Measurements from ENCODE around the gene EIF1AD.

The EIF1AD gene

DNA sequence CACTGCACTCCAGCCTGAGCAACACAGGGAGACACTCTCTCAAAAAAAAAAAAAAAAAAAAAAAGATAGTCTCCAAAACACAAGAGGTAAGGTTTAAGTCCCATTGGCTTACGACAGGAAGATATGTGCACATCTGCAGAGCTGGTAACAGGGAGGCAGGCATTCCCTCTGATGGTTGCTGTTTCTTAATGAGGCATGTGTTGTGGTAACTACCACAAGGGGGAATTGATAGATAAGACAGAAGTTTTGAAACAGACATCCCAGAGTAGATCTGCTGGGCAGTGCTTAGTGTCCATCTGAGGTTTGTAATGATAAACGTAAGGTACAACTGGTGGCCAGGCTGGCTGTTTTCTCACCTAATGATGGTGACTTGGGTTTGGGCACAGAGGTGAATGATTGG is 4.7 kb downstream of the EIF1AD start:
- no peak for DNase-seq

DNA sequence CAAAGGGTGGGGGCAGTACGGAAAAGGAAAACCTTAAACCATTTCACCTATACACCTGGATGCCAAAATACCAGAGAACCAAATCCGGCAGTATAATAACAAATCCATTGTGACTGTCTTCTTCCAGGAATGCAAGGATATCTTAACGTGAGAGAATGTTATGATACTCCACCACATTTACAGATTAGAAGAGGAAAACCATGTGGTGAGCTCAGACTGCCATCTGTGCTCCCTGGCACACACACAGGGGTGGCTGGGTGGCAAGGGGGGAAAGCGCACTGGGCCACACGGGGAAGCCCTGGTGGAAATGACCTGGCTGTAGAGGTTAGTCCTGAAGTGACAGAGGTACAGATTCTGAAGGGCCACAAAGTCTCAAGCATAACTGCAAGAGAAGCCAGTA is 9.9 kb downstream of the EIF1AD start:
- DNase-seq, result no peak

DNA sequence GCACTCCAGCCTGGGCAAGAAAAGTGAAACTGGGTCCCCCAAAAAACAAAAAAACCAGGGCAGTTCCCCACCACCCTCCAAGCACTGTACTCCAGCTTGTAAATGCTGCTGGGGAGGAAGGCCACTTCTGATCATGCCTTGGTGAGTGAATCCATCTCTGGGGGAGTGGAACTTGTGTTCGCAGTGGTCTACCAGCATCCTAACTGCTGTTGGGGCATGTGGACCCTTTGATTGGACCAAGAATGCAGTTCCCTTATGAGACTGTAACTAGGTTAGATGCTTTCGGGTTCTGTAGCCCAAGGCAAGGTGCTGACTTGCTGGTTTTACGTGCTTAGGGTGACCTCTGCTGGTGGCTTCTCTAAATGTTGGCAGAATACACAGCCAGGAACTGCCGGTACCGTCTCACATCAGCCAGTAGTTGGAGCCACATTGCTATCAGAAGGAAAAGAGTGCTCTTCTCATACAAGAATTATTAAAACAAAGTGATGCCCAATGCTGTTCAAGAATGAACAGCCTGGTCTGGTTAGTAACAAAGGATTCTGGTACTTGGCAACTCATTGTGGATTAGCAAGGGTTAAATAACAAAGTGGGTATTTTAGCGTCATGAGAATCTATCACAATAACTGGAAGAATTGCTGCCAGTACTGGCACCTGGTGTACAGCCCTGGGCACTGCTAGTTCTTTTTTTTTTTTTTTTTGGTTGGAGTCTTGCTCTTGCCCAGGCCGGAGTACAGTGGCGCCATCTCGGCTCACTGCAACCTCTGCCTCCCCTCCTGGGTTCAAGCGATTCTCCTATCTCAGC is 13.0 kb downstream of the EIF1AD start:
- peak; percentile 87 to 93 for DNase-seq

GRCh38 chr11:65987336-65987735 is 14.6 kb downstream of the EIF1AD start:
- no peak for DNase-seq

DNA sequence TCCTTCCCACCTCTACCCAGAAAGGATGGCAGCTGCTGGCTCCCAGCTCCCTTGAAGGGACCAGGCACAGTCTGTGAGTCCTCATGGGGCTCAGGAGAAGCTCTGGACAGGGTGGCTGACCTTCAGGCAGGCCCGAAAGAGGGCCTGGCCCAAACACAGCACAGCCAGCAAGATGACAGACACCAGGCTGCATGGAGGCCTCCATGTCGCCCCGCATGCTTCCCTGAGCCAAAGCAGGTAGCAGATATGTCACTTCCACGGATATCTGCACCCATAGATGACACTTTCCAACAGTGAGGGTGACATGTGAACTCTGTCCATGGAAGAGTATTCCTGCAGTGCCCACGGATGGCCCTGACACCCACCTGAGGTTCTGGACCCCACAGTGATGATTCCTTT is 18.4 kb downstream of the EIF1AD start:
- DNase-seq, result no peak

- DNase-seq, result no peak
Measured at GRCh38 chr11:65982824-65983588, 19.0 kb downstream of the EIF1AD start.

- DNase-seq, result no peak
Measured at GRCh38 chr11:65981972-65982823, 19.8 kb downstream of the EIF1AD start.

DNA sequence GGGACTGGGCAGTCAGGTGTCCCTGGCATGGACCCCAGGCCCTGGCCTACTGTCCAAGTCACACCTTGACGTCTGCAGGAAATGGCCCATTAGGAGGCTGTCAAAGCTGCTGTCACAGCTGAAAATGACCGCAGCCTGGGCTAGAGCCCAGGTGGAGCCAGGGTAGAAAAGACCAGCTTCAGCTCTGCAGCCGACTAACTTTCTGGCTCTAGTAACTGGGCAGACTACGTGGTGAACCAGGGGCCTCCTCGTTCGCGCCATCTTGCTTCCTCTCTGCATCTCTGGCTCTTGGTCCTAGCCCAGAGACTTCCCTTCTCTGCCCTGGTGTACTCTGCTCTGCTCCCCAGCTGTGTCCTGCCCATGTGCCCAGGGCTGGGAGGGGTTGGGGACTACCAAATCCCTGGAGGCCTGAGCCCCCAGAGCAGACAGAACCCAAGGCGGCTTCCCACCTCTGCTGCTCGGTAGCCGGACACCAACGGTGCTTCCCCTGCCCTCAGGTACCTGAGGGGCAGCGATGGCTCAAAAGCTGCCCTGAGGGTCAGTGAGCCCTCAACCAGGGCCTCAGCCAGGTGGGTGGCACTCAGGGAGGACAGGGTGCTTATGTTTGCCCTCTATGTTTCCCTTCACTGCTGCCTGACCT is 20.7 kb downstream of the EIF1AD start:
- DNase-seq, result no peak

GRCh38 chr11:65979261-65979759 is 22.6 kb downstream of the EIF1AD start:
- DNase-seq, result no peak

DNA sequence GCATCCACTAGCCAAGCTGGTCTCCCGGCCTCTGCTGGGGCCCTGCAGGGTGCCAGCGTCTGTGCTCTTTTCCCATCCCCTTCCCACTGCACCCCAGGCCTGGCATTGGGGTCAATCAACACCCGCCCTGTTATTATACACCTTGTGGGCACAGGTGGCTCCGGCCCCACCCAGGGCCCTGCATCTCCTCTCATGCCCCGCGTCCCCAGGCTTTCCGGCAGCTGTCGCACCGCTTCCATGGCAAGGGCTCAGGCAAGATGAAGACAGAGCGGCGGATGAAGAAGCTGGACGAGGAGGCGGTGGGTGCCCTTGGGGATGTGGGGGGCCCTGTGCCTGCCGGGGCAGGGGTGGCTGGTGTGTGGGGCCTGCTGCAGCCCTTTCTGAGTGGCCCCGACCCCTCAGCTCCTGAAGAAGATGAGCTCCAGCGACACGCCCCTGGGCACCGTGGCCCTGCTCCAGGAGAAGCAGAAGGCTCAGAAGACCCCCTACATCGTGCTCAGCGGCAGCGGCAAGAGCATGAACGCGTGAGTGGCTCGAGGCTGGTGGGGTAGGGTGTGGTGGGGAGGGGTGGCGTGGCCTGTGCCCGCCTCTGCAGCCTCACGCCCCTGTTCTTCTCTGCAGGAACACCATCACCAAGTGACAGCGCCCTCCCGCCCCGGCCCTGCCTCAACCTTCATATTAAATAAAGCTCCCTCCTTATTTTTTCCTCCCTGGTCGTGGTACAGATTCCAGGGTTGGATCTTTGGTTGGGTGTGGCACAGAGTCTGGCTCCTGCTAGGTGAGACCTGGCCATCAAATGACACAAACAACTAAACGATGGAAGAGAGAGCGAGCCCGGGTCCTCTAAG is 23.3 kb downstream of the EIF1AD start:
- no peak for DNase-seq

DNA sequence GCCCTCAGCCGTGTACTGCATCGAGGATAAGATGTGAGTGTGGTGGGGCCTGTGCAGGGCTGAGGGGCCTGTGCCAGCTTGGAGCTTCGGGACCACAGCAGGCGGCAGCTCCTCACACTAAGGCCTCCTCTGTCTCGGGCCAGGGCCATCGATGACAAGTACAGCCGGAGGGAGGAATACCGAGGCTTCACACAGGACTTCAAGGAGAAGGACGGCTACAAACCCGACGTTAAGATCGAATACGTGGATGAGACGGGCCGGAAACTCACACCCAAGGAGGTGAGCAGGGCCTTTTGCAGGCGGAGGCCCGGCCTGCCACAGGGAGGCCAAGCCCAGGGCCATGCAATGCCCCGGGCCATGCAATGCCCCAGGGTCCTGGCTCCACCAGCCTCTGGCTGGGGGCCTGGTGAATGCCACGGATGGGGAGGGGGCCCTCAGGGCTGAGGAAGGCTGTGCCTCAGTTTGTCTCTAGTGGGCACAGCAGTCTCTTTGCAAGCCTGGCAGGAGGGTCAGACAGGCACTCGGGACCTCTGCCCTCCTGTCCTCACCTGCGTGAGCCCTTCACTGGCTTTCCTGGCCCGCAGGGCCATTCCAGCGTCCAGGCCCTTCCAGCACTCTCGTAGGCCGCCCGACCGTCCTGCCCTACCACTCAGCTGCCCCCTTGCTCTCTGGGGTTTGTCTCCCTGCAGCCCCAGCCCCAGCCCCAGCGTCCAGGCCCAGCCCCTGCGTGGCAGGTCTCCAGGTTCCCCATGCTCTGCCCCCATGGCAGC is 24.2 kb downstream of the EIF1AD start:
- DNase-seq, result no peak

- DNase-seq, result no peak
Measured at GRCh38 chr11:65976216-65977176, 25.5 kb downstream of the EIF1AD start.

- DNase-seq, result no peak
Measured at GRCh38 chr11:65975771-65976170, 26.2 kb downstream of the EIF1AD start.

- no peak for DNase-seq
Measured at GRCh38 chr11:65973439-65974110, 28.4 kb downstream of the EIF1AD start.

GRCh38 chr11:65972116-65972515 is 29.8 kb downstream of the EIF1AD start:
- DNase-seq, result no peak

DNA sequence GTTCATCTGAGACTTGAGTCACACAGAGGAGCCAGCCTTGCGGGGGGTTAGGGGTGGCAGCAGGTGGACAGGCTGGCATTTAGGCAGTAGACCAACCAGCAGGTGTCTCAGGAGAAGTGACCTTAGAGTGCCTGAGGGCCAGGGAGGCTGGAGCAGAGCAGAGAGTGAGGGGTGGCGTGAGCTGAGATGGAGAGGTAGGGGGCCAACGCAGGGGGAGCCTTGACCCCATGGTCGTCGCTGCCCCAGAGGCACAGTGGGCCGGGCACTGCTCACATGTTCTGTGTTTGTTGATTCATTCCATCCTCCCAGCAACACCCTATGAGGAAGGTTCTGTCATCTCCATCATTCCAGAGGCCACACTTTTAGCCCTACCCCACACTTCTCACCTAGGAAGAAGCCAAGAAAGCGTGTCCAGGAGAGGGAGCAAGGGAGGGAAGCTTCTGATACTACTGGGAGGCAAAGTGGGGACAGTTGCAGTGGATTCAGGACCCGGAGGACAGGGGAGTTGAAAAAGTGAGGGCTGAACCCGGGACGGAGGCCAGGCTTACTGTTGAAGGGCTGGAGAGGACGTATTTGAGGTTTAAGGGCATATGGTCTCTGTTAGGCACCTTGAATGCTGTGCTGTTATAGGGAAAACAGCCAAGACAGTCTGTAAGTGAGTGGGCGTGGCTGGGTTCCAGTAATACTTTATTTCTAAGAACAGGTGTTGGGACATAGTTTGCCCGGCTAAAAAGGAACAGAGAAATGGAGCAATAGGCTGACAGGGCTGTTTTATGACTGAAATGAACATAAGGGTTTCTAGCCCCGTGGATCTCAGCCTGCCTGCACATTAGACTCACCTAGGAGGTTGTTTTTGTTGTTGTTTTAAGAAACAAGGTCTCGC is 33.1 kb downstream of the EIF1AD start:
- no peak for DNase-seq

- DNase-seq, result no peak
Measured at GRCh38 chr11:65967329-65967934, 34.5 kb downstream of the EIF1AD start.
